BJ (cell line): ENCODE measurements around the gene EXOSC7. TPM values are rescaled to one million over a fixed set of nuclear protein-coding genes. Genes with fewer than 3 reads are reported as not detected.

Source experiments
- CTCF ChIA-PET: fragments of 350-600 bp; formaldehyde crosslinking; extraction: SDS; loops from one replicate; lab custom pipeline; 2021; ENCODE audit warnings: antibody characterized with exemption, inconsistent platforms; lab: Yijun Ruan, JAX
- POLR2A ChIA-PET: fragments of 300-600 bp; sonication (Branson Sonifier 250); formaldehyde crosslinking; extraction: SDS; loops from one replicate; lab custom pipeline; 2021; ENCODE audit warnings: antibody characterized with exemption; lab: Charles Lee
- DNase-seq: peaks from one replicate; pipeline ENCODE4 v3.0.0-alpha.2; 2011; ENCODE audit warnings: low read depth
- H3K27me3 ChIP-seq: 2 replicates; pipeline ENCODE4 v1.6.0; 2011; ENCODE audit warnings: low read length; ENCODE audit not compliant: control insufficient read depth, insufficient read depth
- H3K36me3 ChIP-seq: 2 replicates; pipeline ENCODE4 v1.5.1; 2011; ENCODE audit warnings: low read length; ENCODE audit not compliant: control insufficient read depth, insufficient read depth
- H3K4me3 ChIP-seq: 2 replicates; pipeline ENCODE4 v1.5.1; 2011; ENCODE audit warnings: low read depth, mild to moderate bottlenecking, control low read depth, low read length
- CTCF ChIP-seq: IDR thresholded peaks from 2 replicates; pipeline ENCODE4 v1.5.1; 2011; ENCODE audit warnings: low read depth, mild to moderate bottlenecking, control low read depth, inconsistent platforms, low read length, moderate library complexity; ENCODE audit not compliant: insufficient read depth
- polyA plus RNA-seq: library from polyadenylated mRNA; depleted of rRNA; stranded (reverse); fragments of >200 nt; gene quantifications from 2 replicates; pipeline ENCODE4 v1.2.3, GENCODE V29; 2011

The EXOSC7 gene
- polyA plus RNA-seq, 1 experiment, result 45.4 TPM

- DNase-seq, result no peak
- POLR2A ChIA-PET, result no interaction called here
- Histone ChIP-seq H3K36me3 (no peaks in the 10 kb centered on the region), H3K4me3 (no peak overlapping the region), H3K27me3 (no peaks in the 10 kb centered on the region)
- no peak for TF ChIP-seq CTCF
- CTCF ChIA-PET, result interaction anchor here (1.3 to 1.5 kb wide), 2 partner anchors 10 to 184 kb away, joined by 5 to 8 read pairs; no protein-coding TSS in a partner anchor
These were observed 50.9 kb downstream of the EXOSC7 start for GRCh38 chr3:45026957-45027356.

GRCh38 chr3:45027441-45027840 lies 51.4 kb downstream of the EXOSC7 start:
- no peak for DNase-seq
- TF ChIP-seq CTCF, result no peak
- Histone ChIP-seq H3K27me3 (no peaks in the 10 kb centered on the region), H3K4me3 (no peak overlapping the region), H3K36me3 (no peaks in the 10 kb centered on the region)
- ChIA-PET POLR2A (no interaction called here), CTCF (interaction anchor here (1.3 to 1.5 kb wide), 2 partner anchors 9 to 183 kb away, joined by 5 to 8 read pairs; no protein-coding TSS in a partner anchor)

- CTCF ChIA-PET, result interaction anchor here (0.8 to 1.1 kb wide), 2 partner anchors 470 to 563 kb away, joined by 4 read pairs; no protein-coding TSS in a partner anchor
These were observed 53.2 kb downstream of the EXOSC7 start for GRCh38 chr3:45029216-45029615.

GRCh38 chr3:45029661-45030060 lies 53.6 kb downstream of the EXOSC7 start:
- no peak for TF ChIP-seq CTCF
- Histone ChIP-seq H3K4me3 (no peak overlapping the region), H3K27me3 (no peaks in the 10 kb centered on the region), H3K36me3 (0 out of 2 replicates have a peak, but pooled peaks cover 1% of the 10 kb centered on the region)
- ChIA-PET POLR2A (no interaction called here), CTCF (interaction anchor here (0.8 to 2.9 kb wide), 3 partner anchors 11 to 563 kb away, joined by 4 to 11 read pairs (median 4); no protein-coding TSS in a partner anchor)
- no peak for DNase-seq

More at GRCh38 chr3:45029216-45029615, 53.2 kb downstream of the EXOSC7 start:
- Histone ChIP-seq H3K4me3 (no peak overlapping the region), H3K36me3 (0 out of 2 replicates have a peak, but pooled peaks cover 1% of the 10 kb centered on the region), H3K27me3 (no peaks in the 10 kb centered on the region)
- no peak for TF ChIP-seq CTCF
- POLR2A ChIA-PET, result no interaction called here
- no peak for DNase-seq

GRCh38 chr3:45031531-45031930 lies 55.5 kb downstream of the EXOSC7 start:
- POLR2A ChIA-PET, result no interaction called here
- no peak for TF ChIP-seq CTCF
- CTCF ChIA-PET, result interaction anchor here (0.7 to 2.9 kb wide), 4 partner anchors 9 to 629 kb away, joined by 3 to 11 read pairs (median 4); partner anchors contain the start of gene TMEM158
- H3K36me3 ChIP-seq, result 0 out of 2 replicates have a peak, but pooled peaks cover 1% of the 10 kb centered on the region
- no peak overlapping the region for H3K4me3 ChIP-seq
- no peak for DNase-seq
- no peaks in the 10 kb centered on the region for H3K27me3 ChIP-seq
